CD4-positive, alpha-beta T cell (primary cell): Measurements from ENCODE around the gene OXA1L. TPM values are rescaled to one million over a fixed set of nuclear protein-coding genes. Genes with fewer than 3 reads are reported as not detected.

Experiments
- ATAC-seq: fragments of 200-7000 bp; cut with Tn5 transposase; one replicate; pipeline ENCODE4 v1.10.0; 2022; ENCODE audit warnings: mild to moderate bottlenecking; ENCODE audit not compliant: poor library complexity
- CTCF ChIA-PET: fragments of 350-600 bp; sonication (Branson Sonifier 250); formaldehyde crosslinking; loops from one replicate; lab custom pipeline; 2021; ENCODE audit warnings: antibody characterized with exemption, inconsistent platforms; lab: Charles Lee
- POLR2A ChIA-PET: fragments of 350-600 bp; sonication (Branson Sonifier 250); formaldehyde crosslinking; loops from one replicate; lab custom pipeline; 2021; ENCODE audit warnings: antibody characterized with exemption, inconsistent platforms; lab: Charles Lee
- DNase-seq, 14 experiments: peaks; one replicate each; pipeline ENCODE4 v3.0.0-alpha.2; 2013 to 2020; ENCODE audit warnings: mixed read lengths in 2 of 14
- H3K27ac ChIP-seq, 2 donors: one replicate each; pipeline versions ENCODE4 v1.5.1 to v1.7.0; 2013; ENCODE audit warnings: low read length in 2 of 2, low read depth in 1 of 2, mild to moderate bottlenecking in 1 of 2
- H3K27me3 ChIP-seq, 2 experiments: 1 replicate in 1 of 2; 2 replicates in 1 of 2; pipeline versions ENCODE4 v1.6.1 to v1.7.0; 2013; ENCODE audit warnings: low read length in 2 of 2, control low read depth in 1 of 2, mild to moderate bottlenecking in 1 of 2, moderate library complexity in 1 of 2; ENCODE audit not compliant: insufficient read depth in 2 of 2, control insufficient read depth in 1 of 2
- H3K36me3 ChIP-seq: one replicate; pipeline ENCODE4 v1.6.1; 2013; ENCODE audit warnings: low read length, control low read depth; ENCODE audit not compliant: insufficient read depth
- H3K4me1 ChIP-seq: one replicate; pipeline ENCODE4 v1.6.1; 2013; ENCODE audit warnings: low read length, control low read depth; ENCODE audit not compliant: insufficient read depth
- H3K4me3 ChIP-seq: one replicate; pipeline ENCODE4 v1.5.1; 2013; ENCODE audit warnings: mild to moderate bottlenecking, low read length, moderate library complexity
- H3K9me3 ChIP-seq, 2 experiments: 1 replicate in 1 of 2; 2 replicates in 1 of 2; pipeline versions ENCODE4 v1.6.1 to v1.7.0; 2013; ENCODE audit warnings: low read length in 2 of 2, mild to moderate bottlenecking in 2 of 2, control low read depth in 1 of 2, moderate library complexity in 1 of 2; ENCODE audit not compliant: control insufficient read depth in 1 of 2, insufficient read depth in 1 of 2
- H3K27ac Mint-ChIP-seq: one replicate; pipeline ENCODE4 v1.8.0; 2020; ENCODE audit warnings: mixed read lengths
- H3K27me3 Mint-ChIP-seq: one replicate; pipeline ENCODE4 v1.8.0; 2021; ENCODE audit warnings: mixed read lengths
- H3K36me3 Mint-ChIP-seq: one replicate; pipeline ENCODE4 v1.8.0; 2021; ENCODE audit warnings: low read depth, mixed read lengths
- H3K4me1 Mint-ChIP-seq: one replicate; pipeline ENCODE4 v1.8.0; 2021; ENCODE audit warnings: low read depth, mixed read lengths
- H3K4me3 Mint-ChIP-seq: one replicate; pipeline ENCODE4 v1.8.0; 2020; ENCODE audit warnings: mild to moderate bottlenecking, mixed read lengths
- H3K9me3 Mint-ChIP-seq: one replicate; pipeline ENCODE4 v1.8.0; 2020; ENCODE audit warnings: mixed read lengths
- intact Hi-C, 2 experiments: fragments of 100-400 bp; cut with DNase I in 1 of 2; cut with micrococcal nuclease in 1 of 2; formaldehyde crosslinking; loops; one replicate each; pipeline versions ENCODE4 v1.15.1 to v1.9.0; 2023 to 2025; cut with DNase I, micrococcal nuclease
- polyA plus RNA-seq, 2 donors: library from polyadenylated mRNA; unstranded; fragments of 120-200 nt; gene quantifications; one replicate each; pipeline ENCODE4 v1.2.1, GENCODE V29; 2013
- total RNA-seq, 174 experiments: library from RNA in 2 of 174; stranded (reverse) in 2 of 174; gene quantifications; one replicate each; pipeline ENCODE4 v1.2.3 and lab custom pipeline; 2021 to 2026
- TF ChIP-seq, protein P1 (sequence below): fragments of 200-600 bp; IDR thresholded peaks from one replicate; pipeline ENCODE4 v1.8.0; 2022; ENCODE audit warnings: antibody characterized with exemption, mild to moderate bottlenecking

The OXA1L gene
- total RNA-seq, result 100 to 1,000 TPM; 176 to 177 TPM
- 144 TPM for polyA plus RNA-seq (2013, experiment 1 of 2)
- polyA plus RNA-seq (2013, experiment 2 of 2), result 151 TPM
- total RNA-seq (lab: John Stamatoyannopoulos, UW), result 61.1 to 170 (median 113) reads per million in 172 experiments

DNA sequence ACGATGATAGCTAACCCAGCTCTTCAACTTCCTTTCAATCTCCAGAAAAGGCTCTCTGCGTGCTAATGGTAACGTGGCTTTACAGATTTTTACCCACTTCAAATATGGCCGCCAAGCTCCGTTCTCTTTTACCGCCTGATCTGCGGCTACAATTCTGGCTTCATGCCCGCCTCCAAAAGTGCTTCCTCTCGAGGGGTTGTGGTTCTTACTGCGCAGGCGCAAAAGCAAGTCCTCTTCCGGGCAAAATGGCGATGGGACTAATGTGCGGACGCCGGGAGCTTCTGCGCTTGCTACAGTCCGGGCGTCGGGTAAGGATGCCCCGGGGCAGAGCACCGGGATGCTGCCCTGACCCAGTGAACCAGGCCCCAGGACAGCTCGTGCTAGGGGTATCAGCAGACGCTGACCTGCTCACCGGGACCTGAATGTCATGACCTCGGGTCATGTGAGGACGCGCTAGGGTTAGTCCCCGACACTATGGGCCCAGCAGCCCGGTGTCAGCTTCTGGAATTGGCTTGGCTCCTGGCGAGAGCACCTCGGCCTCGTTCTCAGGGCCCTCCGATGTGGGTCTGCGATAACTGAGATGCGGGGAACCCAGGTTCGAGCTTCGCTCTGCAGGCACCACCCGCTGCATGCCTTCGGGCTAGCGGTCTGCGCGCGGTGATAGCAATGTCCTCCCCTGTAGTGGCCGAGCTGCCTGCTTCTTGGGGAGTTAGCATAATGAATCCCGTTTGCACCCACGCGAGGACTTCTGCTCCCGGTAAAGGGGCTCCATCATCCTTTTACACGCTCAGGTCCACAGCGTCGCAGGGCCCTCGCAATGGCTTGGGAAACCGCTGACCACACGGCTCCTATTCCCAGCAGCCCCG is at the start of gene OXA1L:
OXA1L (plus strand) TSS at position 232 of the 866 bp plus-strand sequence; CDS start at position 246, 14 bp downstream.
- Mint-ChIP-seq H3K4me1 (peaks cover 33% of the 10 kb centered on the region), H3K27ac (peak within 1 kb of the TSS; percentile 88), H3K4me3 (peak within 1 kb of the TSS; percentile 85), H3K27me3 (no peaks in the 10 kb centered on the region), H3K9me3 (peaks cover 7% of the 10 kb centered on the region), H3K36me3 (peaks cover 70% of the 10 kb centered on the region)
- peaks cover 23% of the 10 kb centered on the region for H3K4me1 ChIP-seq
- H3K36me3 ChIP-seq, result peaks cover 38% of the 10 kb centered on the region
- peaks cover 0 to 7% of the 10 kb centered on the region in 2 experiments for H3K9me3 ChIP-seq
- peak within 1 kb of the TSS; percentile 87 for H3K4me3 ChIP-seq
- intact Hi-C loops, result loop anchor here (1.0 to 10.0 kb wide), 9 partner anchors 53 to 1312 kb away; partner anchors contain the start of genes DAD1 (in 2 of the 2), ACIN1 (in 1 of the 2), C14orf119 (in 1 of the 2) and CHD8 (in 1 of the 2)
- DNase-seq, result peak; percentile 86 to 99 (median 96)
- H3K27me3 ChIP-seq, result no peaks in the 10 kb centered on the region
- ChIA-PET POLR2A (interaction anchor here (0.6 to 2.3 kb wide), 40 partner anchors 8 to 1380 kb away, joined by 3 to 34 read pairs (median 5); partner anchors contain the start of genes ABHD4, ACIN1, C14orf119 and CHD8), CTCF (interaction anchor here (1.0 to 3.9 kb wide), 7 partner anchors 56 to 915 kb away, joined by 3 to 24 read pairs (median 3); partner anchors contain the start of gene DAD1)
- ATAC-seq, result peak; percentile 94
- TF ChIP-seq, protein P1, sequence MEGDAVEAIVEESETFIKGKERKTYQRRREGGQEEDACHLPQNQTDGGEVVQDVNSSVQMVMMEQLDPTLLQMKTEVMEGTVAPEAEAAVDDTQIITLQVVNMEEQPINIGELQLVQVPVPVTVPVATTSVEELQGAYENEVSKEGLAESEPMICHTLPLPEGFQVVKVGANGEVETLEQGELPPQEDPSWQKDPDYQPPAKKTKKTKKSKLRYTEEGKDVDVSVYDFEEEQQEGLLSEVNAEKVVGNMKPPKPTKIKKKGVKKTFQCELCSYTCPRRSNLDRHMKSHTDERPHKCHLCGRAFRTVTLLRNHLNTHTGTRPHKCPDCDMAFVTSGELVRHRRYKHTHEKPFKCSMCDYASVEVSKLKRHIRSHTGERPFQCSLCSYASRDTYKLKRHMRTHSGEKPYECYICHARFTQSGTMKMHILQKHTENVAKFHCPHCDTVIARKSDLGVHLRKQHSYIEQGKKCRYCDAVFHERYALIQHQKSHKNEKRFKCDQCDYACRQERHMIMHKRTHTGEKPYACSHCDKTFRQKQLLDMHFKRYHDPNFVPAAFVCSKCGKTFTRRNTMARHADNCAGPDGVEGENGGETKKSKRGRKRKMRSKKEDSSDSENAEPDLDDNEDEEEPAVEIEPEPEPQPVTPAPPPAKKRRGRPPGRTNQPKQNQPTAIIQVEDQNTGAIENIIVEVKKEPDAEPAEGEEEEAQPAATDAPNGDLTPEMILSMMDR, result no peak
- peak within 1 kb of the TSS; percentile 80 for H3K27ac ChIP-seq

DNA sequence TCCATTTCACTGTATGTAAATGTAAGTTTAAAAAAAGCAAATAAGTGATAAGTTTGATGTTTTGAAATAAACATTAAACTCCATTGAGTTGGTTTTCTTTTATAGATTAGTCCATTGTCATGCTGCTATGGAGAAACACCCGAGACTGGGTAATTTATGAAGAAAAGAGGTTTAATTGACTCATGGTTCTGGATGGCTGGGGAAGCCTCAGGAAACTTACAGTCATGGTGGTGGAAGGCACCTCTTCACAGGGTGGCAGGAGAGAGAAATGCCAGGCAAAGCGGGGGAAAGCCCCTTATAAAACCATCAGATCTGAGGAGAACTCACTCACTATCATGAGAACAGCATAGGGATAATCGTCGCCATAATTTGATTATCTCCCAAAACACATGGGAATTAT is 48.4 kb upstream of the OXA1L start:
- peaks cover 17% of the 10 kb centered on the region for H3K27me3 Mint-ChIP-seq
- no peak overlapping the region for H3K4me3 ChIP-seq
- POLR2A ChIA-PET, result interaction anchor here (0.6 kb wide), 1 partner anchor 161 kb away, joined by 3 read pairs; no protein-coding TSS in a partner anchor
- H3K4me1 ChIP-seq, result peaks cover 7% of the 10 kb centered on the region
- H3K36me3 Mint-ChIP-seq, result no peaks in the 10 kb centered on the region
- no peaks in the 10 kb centered on the region for H3K9me3 Mint-ChIP-seq
- H3K4me1 Mint-ChIP-seq, result peaks cover 5% of the 10 kb centered on the region
- H3K27ac Mint-ChIP-seq, result no peak overlapping the region
- CTCF ChIA-PET, result no interaction called here
- no peak overlapping the region for H3K27ac ChIP-seq
- intact Hi-C loops, result no loop called here
- TF ChIP-seq, protein P1, result no peak
- DNase-seq (no peak), ATAC-seq (no peak)
- no peaks in the 10 kb centered on the region for H3K36me3 ChIP-seq
- H3K4me3 Mint-ChIP-seq, result no peak overlapping the region
- H3K27me3 ChIP-seq, result peaks cover 0 to 10% of the 10 kb centered on the region in 2 experiments
- H3K9me3 ChIP-seq, result peaks cover 0 to 5% of the 10 kb centered on the region in 2 experiments

DNA sequence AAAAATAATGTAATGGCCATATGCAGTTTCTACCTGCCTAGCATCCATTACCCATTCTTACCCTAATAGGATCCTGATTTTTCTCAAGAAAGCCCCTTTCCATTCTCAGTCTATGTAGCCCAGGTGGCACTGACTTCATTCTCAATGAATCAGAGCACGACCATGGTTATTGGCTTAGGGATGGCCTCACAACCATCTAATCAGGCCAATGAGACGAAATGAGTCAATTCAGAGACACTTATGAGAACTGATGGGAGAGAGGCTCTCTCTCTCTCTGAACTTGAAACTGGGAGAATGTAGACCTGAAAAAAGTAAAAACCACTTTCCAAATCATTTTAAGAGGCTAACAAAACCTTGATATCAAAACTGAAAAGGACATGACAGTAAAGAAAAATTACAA is 45.3 kb upstream of the OXA1L start:
- TF ChIP-seq, protein P1, result no peak
- Mint-ChIP-seq H3K27ac (no peak overlapping the region), H3K27me3 (peaks cover 7% of the 10 kb centered on the region), H3K9me3 (no peaks in the 10 kb centered on the region), H3K4me3 (no peak overlapping the region), H3K4me1 (no peaks in the 10 kb centered on the region), H3K36me3 (no peaks in the 10 kb centered on the region)
- DNase-seq (no peak), ATAC-seq (no peak)
- peaks cover 0 to 2% of the 10 kb centered on the region in 2 experiments for H3K27me3 ChIP-seq
- peaks cover 0 to 5% of the 10 kb centered on the region in 2 experiments for H3K9me3 ChIP-seq
- no peak overlapping the region for H3K4me3 ChIP-seq
- ChIA-PET CTCF (no interaction called here), POLR2A (no interaction called here)
- intact Hi-C loops, result no loop called here
- H3K4me1 ChIP-seq, result no peaks in the 10 kb centered on the region
- H3K27ac ChIP-seq, result no peak overlapping the region
- H3K36me3 ChIP-seq, result no peaks in the 10 kb centered on the region
